ENCODE data around the gene PIAS1. TPM values are rescaled to one million over a fixed set of nuclear protein-coding genes. Genes with fewer than 3 reads are reported as not detected.

The PIAS1 gene
- total RNA-seq, 1 donor from 2014 or later = 17.1 TPM

- no peak for DNase-seq (ENCODE audit: low spot score in 2 of 2)
- H3K36me3 ChIP-seq = peaks cover 7 to 12% of the 10 kb centered on the region in 2 donors
- TF ChIP-seq CTCF (IDR thresholded peaks at IDR 0.05) = no peak
- no peaks in the 10 kb centered on the region for H3K27me3 ChIP-seq
- intact Hi-C loops (cut with DNase I) = no loop called here
- peaks cover 10 to 20% of the 10 kb centered on the region in 2 donors for H3K9me3 ChIP-seq
- H3K27ac ChIP-seq = no peak overlapping the region
- H3K4me1 ChIP-seq = peaks cover 0 to 5% of the 10 kb centered on the region in 2 donors
- H3K4me3 ChIP-seq = no peak overlapping the region
These were observed 42.0 kb downstream of the PIAS1 start for GRCh38 chr15:68096099-68096498.

GRCh38 chr15:68097029-68097428 lies 42.9 kb downstream of the PIAS1 start:
- Histone ChIP-seq H3K4me3 (no peak overlapping the region), H3K4me1 (peaks cover 0 to 3% of the 10 kb centered on the region in 2 donors), H3K36me3 (peaks cover 7 to 12% of the 10 kb centered on the region in 2 donors), H3K27ac (no peak overlapping the region), H3K27me3 (no peaks in the 10 kb centered on the region), H3K9me3 (peaks cover 10 to 20% of the 10 kb centered on the region in 2 donors)
- intact Hi-C loops (cut with DNase I) = no loop called here
- no peak for DNase-seq (ENCODE audit: low spot score in 2 of 2)
- TF ChIP-seq CTCF (IDR thresholded peaks at IDR 0.05) = no peak

- peaks cover 10 to 20% of the 10 kb centered on the region in 2 donors for H3K9me3 ChIP-seq
- TF ChIP-seq CTCF (IDR thresholded peaks at IDR 0.05) = no peak
- no peak for DNase-seq (ENCODE audit: low spot score in 2 of 2)
- peaks cover 0 to 5% of the 10 kb centered on the region in 2 donors for H3K4me1 ChIP-seq
- intact Hi-C loops (cut with DNase I) = no loop called here
- no peak overlapping the region for H3K4me3 ChIP-seq
- no peaks in the 10 kb centered on the region for H3K27me3 ChIP-seq
- no peak overlapping the region for H3K27ac ChIP-seq
- peaks cover 7 to 9% of the 10 kb centered on the region in 2 donors for H3K36me3 ChIP-seq
These were observed 44.4 kb downstream of the PIAS1 start for GRCh38 chr15:68098465-68098864.

GRCh38 chr15:68100194-68100593 lies 46.1 kb downstream of the PIAS1 start:
- H3K4me1 ChIP-seq = peaks cover 0 to 2% of the 10 kb centered on the region in 2 donors
- no peak overlapping the region for H3K27ac ChIP-seq
- no peak for DNase-seq (ENCODE audit: low spot score in 2 of 2)
- intact Hi-C loops (cut with DNase I) = no loop called here
- peaks cover 10 to 20% of the 10 kb centered on the region in 2 donors for H3K9me3 ChIP-seq
- no peak overlapping the region for H3K4me3 ChIP-seq
- H3K36me3 ChIP-seq = peaks cover 7 to 14% of the 10 kb centered on the region in 2 donors
- TF ChIP-seq CTCF (IDR thresholded peaks at IDR 0.05) = no peak
- no peaks in the 10 kb centered on the region for H3K27me3 ChIP-seq

GRCh38 chr15:68103603-68104002 lies 49.5 kb downstream of the PIAS1 start:
- DNase-seq (ENCODE audit: low spot score in 2 of 2) = no peak
- Histone ChIP-seq H3K4me3 (no peak overlapping the region), H3K4me1 (peaks cover 0 to 13% of the 10 kb centered on the region in 2 donors), H3K27me3 (no peaks in the 10 kb centered on the region), H3K27ac (no peak overlapping the region), H3K36me3 (peaks cover 0 to 7% of the 10 kb centered on the region in 2 donors), H3K9me3 (no peaks in the 10 kb centered on the region)
- intact Hi-C loops (cut with DNase I) = no loop called here
- TF ChIP-seq CTCF (IDR thresholded peaks at IDR 0.05) = no peak

- Histone ChIP-seq H3K27me3 (no peaks in the 10 kb centered on the region), H3K4me3 (no peak overlapping the region), H3K4me1 (peaks cover 0 to 22% of the 10 kb centered on the region in 2 donors), H3K27ac (peak overlapping the region in 1 of 2 donors; percentile 4), H3K9me3 (no peaks in the 10 kb centered on the region), H3K36me3 (peaks cover 0 to 7% of the 10 kb centered on the region in 2 donors)
- TF ChIP-seq CTCF (IDR thresholded peaks at IDR 0.05) = no peak
- DNase-seq (ENCODE audit: low spot score in 2 of 2) = no peak
- intact Hi-C loops (cut with DNase I) = no loop called here
These were observed 52.5 kb downstream of the PIAS1 start for GRCh38 chr15:68106656-68107055.
